Choroid plexus epithelial cell (primary cell): ENCODE results near the gene NEURL1B.

ENCODE experiments used
- DNase-seq: peaks from one replicate; pipeline ENCODE4 v3.0.0-alpha.2; 2010; ENCODE audit warnings: low read depth
- H3K4me3 ChIP-seq: 2 replicates; pipeline ENCODE4 v1.5.1; 2011; ENCODE audit warnings: low read depth, mild to moderate bottlenecking, control low read depth, low read length, moderate library complexity
- CTCF ChIP-seq: conservative IDR thresholded peaks from 2 replicates; pipeline ENCODE4 v1.5.1; 2011; ENCODE audit warnings: low read depth, mild to moderate bottlenecking, control low read depth, inconsistent platforms, low read length, moderate library complexity

The NEURL1B gene

GRCh38 chr5:172638209-172638768 is 2.8 kb upstream of the NEURL1B start:
- no peak for DNase-seq
- no peak overlapping the region for H3K4me3 ChIP-seq
- no peak for TF ChIP-seq CTCF

- H3K4me3 ChIP-seq: no peak overlapping the region
- no peak for DNase-seq
- no peak for TF ChIP-seq CTCF
Observed at GRCh38 chr5:172640139-172640538, 924 bp upstream of the NEURL1B start.

- H3K4me3 ChIP-seq: peak overlapping the region; percentile 48
- no peak for TF ChIP-seq CTCF
- DNase-seq: no peak
Observed at GRCh38 chr5:172641359-172642050, 442 bp downstream of the NEURL1B start.

GRCh38 chr5:172642051-172642409 is 967 bp downstream of the NEURL1B start:
- no peak overlapping the region for H3K4me3 ChIP-seq
- no peak for TF ChIP-seq CTCF
- DNase-seq: peak; percentile 11

GRCh38 chr5:172642486-172642885 is 1.4 kb downstream of the NEURL1B start:
- no peak overlapping the region for H3K4me3 ChIP-seq
- TF ChIP-seq CTCF: no peak
- DNase-seq: no peak

- no peak overlapping the region for H3K4me3 ChIP-seq
- DNase-seq: no peak
- no peak for TF ChIP-seq CTCF
Observed at GRCh38 chr5:172642926-172643871, 2.1 kb downstream of the NEURL1B start.
